ENCODE data around the gene DGKI.

Gene DGKI

DNA sequence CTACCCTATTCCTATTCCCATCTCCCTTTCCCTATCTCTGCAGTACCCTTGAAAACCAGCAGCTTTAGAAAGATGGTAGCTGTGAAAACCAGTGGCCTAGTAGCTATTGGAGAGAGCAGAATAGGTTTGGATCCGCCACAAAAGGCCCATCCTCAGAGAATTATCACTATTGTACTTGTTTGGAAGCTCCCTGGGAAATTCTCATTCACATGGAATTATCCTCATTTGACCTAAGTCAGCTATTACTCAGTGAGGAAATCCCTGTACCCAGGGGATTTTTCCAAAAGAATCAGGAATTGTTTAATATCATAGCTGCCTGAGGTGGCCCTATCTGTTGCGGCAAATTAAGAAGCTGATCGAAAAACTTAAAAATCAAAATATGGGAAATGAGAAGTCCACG, 51.6 kb downstream of the DGKI start:
- H2BK5ac ChIP-seq (ENCODE audit: low read length): no peak overlapping the region
- no peak overlapping the region for H3K4me3 ChIP-seq (ENCODE audit: low read length in 2 of 2)
- no peak overlapping the region for H3K18ac ChIP-seq (ENCODE audit: low read length)
- H3K9ac ChIP-seq (ENCODE audit: low read depth, low read length, poor library complexity): no peak overlapping the region
- no peak overlapping the region for H4K91ac ChIP-seq (ENCODE audit: low read depth, low read length, poor library complexity)
- H3K4me2 ChIP-seq (ENCODE audit: insufficient read depth, low read length, poor library complexity, severe bottlenecking): no peak overlapping the region
- no peak overlapping the region for H2BK12ac ChIP-seq (ENCODE audit: low read length)
- no CpG with 5 or more reads among the region's 4 CpGs for WGBS, 2 donors (ENCODE audit: extremely low coverage in 2 of 2, insufficient read length in 2 of 2, insufficient replicate concordance in 1 of 2)
- no peak overlapping the region for H4K8ac ChIP-seq (ENCODE audit: low read depth, low read length)
- no peaks in the 10 kb centered on the region for H3K36me3 ChIP-seq (replicated peaks in 1 of 2; ENCODE audit: control insufficient read depth in 2 of 2, insufficient read depth in 2 of 2, low read length in 2 of 2)
- no peak overlapping the region for H3K4ac ChIP-seq (ENCODE audit: low read length)
- H3K4me1 ChIP-seq (ENCODE audit: control insufficient read depth in 2 of 2, insufficient read depth in 1 of 2, low read depth in 1 of 2, low read length in 2 of 2): peaks cover 3% of the 10 kb centered on the region in 2 donors
- H3K9me3 ChIP-seq (replicated peaks in 1 of 2; ENCODE audit: control insufficient read depth in 2 of 2, insufficient read depth in 1 of 2, low read depth in 1 of 2, low read length in 2 of 2): peaks cover 0 to 5% of the 10 kb centered on the region in 2 donors
- H2BK120ac ChIP-seq (ENCODE audit: low read depth, low read length): no peak overlapping the region
- no peak overlapping the region for H3K14ac ChIP-seq (ENCODE audit: low read length)
- H3K27ac ChIP-seq (replicated peaks; ENCODE audit: low read length): no peak overlapping the region
- no peak overlapping the region for H3K23ac ChIP-seq (ENCODE audit: low read depth, low read length, poor library complexity)
- DNase-seq (ENCODE audit: low spot score): no peak
- H3K79me1 ChIP-seq (ENCODE audit: low read depth, low read length): no peaks in the 10 kb centered on the region
- H2AK5ac ChIP-seq (ENCODE audit: low read depth, low read length): no peak overlapping the region
- H3K27me3 ChIP-seq (ENCODE audit: control insufficient read depth in 3 of 3, insufficient read depth in 3 of 3, low read depth in 1 of 3, low read length in 3 of 3): no peaks in the 10 kb centered on the region
- no peak overlapping the region for H2AFZ ChIP-seq (ENCODE audit: low read length)
- H2BK15ac ChIP-seq (ENCODE audit: low read length): no peak overlapping the region

DNA sequence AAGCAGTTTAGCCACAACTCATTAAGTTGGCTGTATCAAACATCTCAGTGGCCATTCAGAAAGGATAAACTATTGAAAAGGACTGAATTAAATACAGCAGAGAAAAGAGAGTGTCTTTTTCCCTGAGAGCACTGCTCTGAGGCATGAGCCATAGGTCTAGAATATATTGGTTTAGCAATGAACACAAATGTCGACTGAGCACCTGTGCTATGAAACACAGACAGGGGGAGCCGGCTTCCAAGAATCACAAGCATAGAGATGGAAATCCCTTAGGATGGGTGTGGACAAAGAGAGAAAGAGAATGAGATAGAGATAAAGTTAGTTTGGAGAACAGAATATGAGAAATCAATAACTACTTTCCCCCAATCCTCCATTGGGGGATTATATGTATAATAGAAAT, 54.8 kb downstream of the DGKI start:
- no peak overlapping the region for H3K4me2 ChIP-seq (ENCODE audit: insufficient read depth, low read length, poor library complexity, severe bottlenecking)
- H3K18ac ChIP-seq (ENCODE audit: low read length): no peak overlapping the region
- H2AK5ac ChIP-seq (ENCODE audit: low read depth, low read length): no peak overlapping the region
- H2AFZ ChIP-seq (ENCODE audit: low read length): no peak overlapping the region
- no peaks in the 10 kb centered on the region for H3K79me1 ChIP-seq (ENCODE audit: low read depth, low read length)
- no peak overlapping the region for H3K23ac ChIP-seq (ENCODE audit: low read depth, low read length, poor library complexity)
- no CpG with 5 or more reads among the region's 2 CpGs for WGBS, 2 donors (ENCODE audit: extremely low coverage in 2 of 2, insufficient read length in 2 of 2, insufficient replicate concordance in 1 of 2)
- no peak overlapping the region for H3K27ac ChIP-seq (replicated peaks; ENCODE audit: low read length)
- no peak overlapping the region for H2BK15ac ChIP-seq (ENCODE audit: low read length)
- H3K4ac ChIP-seq (ENCODE audit: low read length): no peak overlapping the region
- H4K91ac ChIP-seq (ENCODE audit: low read depth, low read length, poor library complexity): no peak overlapping the region
- H3K9me3 ChIP-seq (replicated peaks in 1 of 2; ENCODE audit: control insufficient read depth in 2 of 2, insufficient read depth in 1 of 2, low read depth in 1 of 2, low read length in 2 of 2): peaks cover 0 to 9% of the 10 kb centered on the region in 2 donors
- H3K27me3 ChIP-seq (ENCODE audit: control insufficient read depth in 3 of 3, insufficient read depth in 3 of 3, low read depth in 1 of 3, low read length in 3 of 3): no peaks in the 10 kb centered on the region
- H2BK120ac ChIP-seq (ENCODE audit: low read depth, low read length): no peak overlapping the region
- H4K8ac ChIP-seq (ENCODE audit: low read depth, low read length): no peak overlapping the region
- H2BK5ac ChIP-seq (ENCODE audit: low read length): no peak overlapping the region
- no peak overlapping the region for H3K14ac ChIP-seq (ENCODE audit: low read length)
- H2BK12ac ChIP-seq (ENCODE audit: low read length): no peak overlapping the region
- no peak overlapping the region for H3K9ac ChIP-seq (ENCODE audit: low read depth, low read length, poor library complexity)
- H3K36me3 ChIP-seq (replicated peaks in 1 of 2; ENCODE audit: control insufficient read depth in 2 of 2, insufficient read depth in 2 of 2, low read length in 2 of 2): no peaks in the 10 kb centered on the region
- peaks cover 3 to 22% of the 10 kb centered on the region in 2 donors for H3K4me1 ChIP-seq (ENCODE audit: control insufficient read depth in 2 of 2, insufficient read depth in 1 of 2, low read depth in 1 of 2, low read length in 2 of 2)
- no peak for DNase-seq (ENCODE audit: low spot score)
- no peak overlapping the region for H3K4me3 ChIP-seq (ENCODE audit: low read length in 2 of 2)

DNA sequence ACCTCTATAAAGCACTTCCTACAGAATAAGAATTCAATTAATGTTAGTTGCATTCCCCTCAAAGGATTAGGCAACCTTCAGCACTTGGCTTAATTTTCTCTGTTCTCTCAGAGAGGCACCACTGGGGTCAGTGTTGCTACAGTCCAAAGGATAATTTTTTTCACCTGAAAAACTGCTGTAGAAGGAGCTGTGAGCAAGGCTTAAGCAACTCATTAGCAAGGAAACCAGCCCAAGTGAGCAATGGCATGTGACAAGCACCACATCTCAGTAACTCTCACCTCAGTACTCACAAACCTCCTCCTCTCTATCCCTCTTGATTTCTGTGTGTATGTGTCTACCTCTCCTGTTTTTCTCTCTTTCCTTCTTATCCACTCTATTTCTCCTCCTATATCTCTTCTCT, 55.9 kb downstream of the DGKI start:
- Histone ChIP-seq H3K36me3 (replicated peaks in 1 of 2; ENCODE audit: control insufficient read depth in 2 of 2, insufficient read depth in 2 of 2, low read length in 2 of 2) (no peaks in the 10 kb centered on the region), H2BK5ac (ENCODE audit: low read length) (no peak overlapping the region), H3K4me1 (ENCODE audit: control insufficient read depth in 2 of 2, insufficient read depth in 1 of 2, low read depth in 1 of 2, low read length in 2 of 2) (peaks cover 3 to 22% of the 10 kb centered on the region in 2 donors), H3K79me1 (ENCODE audit: low read depth, low read length) (no peaks in the 10 kb centered on the region), H3K4me2 (ENCODE audit: insufficient read depth, low read length, poor library complexity, severe bottlenecking) (no peak overlapping the region), H2BK15ac (ENCODE audit: low read length) (no peak overlapping the region), H3K9me3 (replicated peaks in 1 of 2; ENCODE audit: control insufficient read depth in 2 of 2, insufficient read depth in 1 of 2, low read depth in 1 of 2, low read length in 2 of 2) (peaks cover 0 to 7% of the 10 kb centered on the region in 2 donors), H3K23ac (ENCODE audit: low read depth, low read length, poor library complexity) (no peak overlapping the region), H2AK5ac (ENCODE audit: low read depth, low read length) (no peak overlapping the region), H3K14ac (ENCODE audit: low read length) (no peak overlapping the region), H2BK120ac (ENCODE audit: low read depth, low read length) (no peak overlapping the region), H4K91ac (ENCODE audit: low read depth, low read length, poor library complexity) (no peak overlapping the region), H3K9ac (ENCODE audit: low read depth, low read length, poor library complexity) (no peak overlapping the region), H3K4me3 (ENCODE audit: low read length in 2 of 2) (no peak overlapping the region), H3K27ac (replicated peaks; ENCODE audit: low read length) (no peak overlapping the region), H2AFZ (ENCODE audit: low read length) (no peak overlapping the region), H3K27me3 (ENCODE audit: control insufficient read depth in 3 of 3, insufficient read depth in 3 of 3, low read depth in 1 of 3, low read length in 3 of 3) (no peaks in the 10 kb centered on the region), H4K8ac (ENCODE audit: low read depth, low read length) (no peak overlapping the region), H3K4ac (ENCODE audit: low read length) (no peak overlapping the region), H2BK12ac (ENCODE audit: low read length) (no peak overlapping the region), H3K18ac (ENCODE audit: low read length) (no peak overlapping the region)
- no peak for DNase-seq (ENCODE audit: low spot score)

DNA sequence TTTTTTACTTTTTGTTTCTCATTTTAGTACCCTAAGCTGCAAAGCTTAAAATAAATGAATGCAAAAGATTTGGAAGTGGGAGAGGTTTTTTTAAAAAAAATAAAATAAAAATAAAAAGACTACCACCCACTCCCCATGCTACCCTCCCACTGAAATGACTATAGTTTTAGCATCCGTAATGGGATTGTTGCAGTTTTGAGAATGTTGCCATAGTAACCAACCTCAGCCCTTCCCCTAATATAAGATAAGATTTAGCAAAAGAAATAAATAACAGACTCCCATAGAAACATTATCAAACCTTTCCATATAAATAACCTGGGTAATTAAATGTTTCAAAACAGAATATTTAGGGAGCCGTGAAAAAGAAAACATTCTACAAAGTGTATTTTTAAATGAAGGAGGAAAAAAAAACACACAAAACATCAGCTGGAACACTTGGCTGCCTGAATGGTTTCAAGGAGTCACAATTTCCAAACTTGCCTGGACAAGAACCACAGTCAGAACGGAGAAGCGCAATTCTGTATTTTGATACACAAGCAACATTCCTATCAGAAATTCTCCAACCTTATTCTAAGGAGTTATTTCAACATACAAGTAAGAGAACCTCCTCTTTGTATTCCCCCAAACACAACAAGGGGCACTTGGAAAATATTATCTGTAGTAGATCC, 57.4 kb downstream of the DGKI start:
- no peak overlapping the region for H2BK5ac ChIP-seq (ENCODE audit: low read length)
- H3K79me1 ChIP-seq (ENCODE audit: low read depth, low read length): no peaks in the 10 kb centered on the region
- no peak overlapping the region for H4K91ac ChIP-seq (ENCODE audit: low read depth, low read length, poor library complexity)
- H2AK5ac ChIP-seq (ENCODE audit: low read depth, low read length): no peak overlapping the region
- H3K9ac ChIP-seq (ENCODE audit: low read depth, low read length, poor library complexity): no peak overlapping the region
- DNase-seq (ENCODE audit: low spot score): no peak
- H3K9me3 ChIP-seq (replicated peaks in 1 of 2; ENCODE audit: control insufficient read depth in 2 of 2, insufficient read depth in 1 of 2, low read depth in 1 of 2, low read length in 2 of 2): peaks cover 0 to 4% of the 10 kb centered on the region in 2 donors
- no peak overlapping the region for H4K8ac ChIP-seq (ENCODE audit: low read depth, low read length)
- no peak overlapping the region for H2BK120ac ChIP-seq (ENCODE audit: low read depth, low read length)
- no peak overlapping the region for H3K4ac ChIP-seq (ENCODE audit: low read length)
- no peak overlapping the region for H3K23ac ChIP-seq (ENCODE audit: low read depth, low read length, poor library complexity)
- no peak overlapping the region for H2BK15ac ChIP-seq (ENCODE audit: low read length)
- WGBS, 2 donors (ENCODE audit: extremely low coverage in 2 of 2, insufficient read length in 2 of 2, insufficient replicate concordance in 1 of 2): no CpG with 5 or more reads among the region's 4 CpGs
- H3K27ac ChIP-seq (replicated peaks; ENCODE audit: low read length): no peak overlapping the region
- peak overlapping the region; percentile 19 for H2AFZ ChIP-seq (ENCODE audit: low read length)
- H2BK12ac ChIP-seq (ENCODE audit: low read length): no peak overlapping the region
- H3K4me1 ChIP-seq (ENCODE audit: control insufficient read depth in 2 of 2, insufficient read depth in 1 of 2, low read depth in 1 of 2, low read length in 2 of 2): peaks cover 3 to 22% of the 10 kb centered on the region in 2 donors
- no peaks in the 10 kb centered on the region for H3K36me3 ChIP-seq (replicated peaks in 1 of 2; ENCODE audit: control insufficient read depth in 2 of 2, insufficient read depth in 2 of 2, low read length in 2 of 2)
- no peak overlapping the region for H3K4me3 ChIP-seq (ENCODE audit: low read length in 2 of 2)
- no peak overlapping the region for H3K18ac ChIP-seq (ENCODE audit: low read length)
- no peak overlapping the region for H3K14ac ChIP-seq (ENCODE audit: low read length)
- no peak overlapping the region for H3K4me2 ChIP-seq (ENCODE audit: insufficient read depth, low read length, poor library complexity, severe bottlenecking)
- no peaks in the 10 kb centered on the region for H3K27me3 ChIP-seq (ENCODE audit: control insufficient read depth in 3 of 3, insufficient read depth in 3 of 3, low read depth in 1 of 3, low read length in 3 of 3)

Data from neuronal stem cell (in vitro differentiated cells).